GM12801 (cell line): ENCODE measurements around the gene C3orf20.

ENCODE experiments used
- CTCF ChIP-seq: IDR thresholded peaks from one replicate; pipeline ENCODE4 v1.5.1; 2011; ENCODE audit warnings: control low read depth; ENCODE audit not compliant: insufficient read length; ENCODE audit errors: extremely low read depth

C3orf20 gene

GRCh38 chr3:14641346-14641745 is 33.6 kb upstream of the C3orf20 start:
- TF ChIP-seq CTCF, result no peak

- no peak for TF ChIP-seq CTCF
Measured at GRCh38 chr3:14645453-14645852, 29.5 kb upstream of the C3orf20 start.

- TF ChIP-seq CTCF, result no peak
Measured at GRCh38 chr3:14646131-14646573, 28.8 kb upstream of the C3orf20 start.

GRCh38 chr3:14646589-14647413 is 28.1 kb upstream of the C3orf20 start:
- TF ChIP-seq CTCF, result no peak

GRCh38 chr3:14647976-14648955 is 26.7 kb upstream of the C3orf20 start:
- no peak for TF ChIP-seq CTCF

GRCh38 chr3:14649466-14649865 is 25.5 kb upstream of the C3orf20 start:
- TF ChIP-seq CTCF, result no peak

GRCh38 chr3:14650193-14650592 is 24.7 kb upstream of the C3orf20 start:
- no peak for TF ChIP-seq CTCF
